ENCODE measurements around the gene KCNQ1OT1.

GRCh38 chr11:2571598-2572281 is 128.1 kb downstream of the KCNQ1OT1 start:
- TF ChIP-seq CTCF (conservative IDR thresholded peaks at IDR 0.05 in 1 of 2, IDR thresholded peaks at IDR 0.05 in 1 of 2; ENCODE audit: extremely low read depth in 1 of 2, insufficient read depth in 1 of 2, low read depth in 1 of 2, low read length in 2 of 2) = no peak
- TF ChIP-seq EZH2 (IDR thresholded peaks at IDR 0.05; ENCODE audit: borderline replicate concordance, low read length) = no peak

Data from mammary epithelial cell (primary cell).